Psoas muscle (tissue), 8 donors: Measurements from ENCODE around the gene SDK2. TPM values are rescaled to one million over a fixed set of nuclear protein-coding genes. Genes with fewer than 3 reads are reported as not detected.

ENCODE experiments used
- ATAC-seq, 4 donors: fragments of 200-7000 bp; cut with Tn5 transposase; one replicate each; pipeline ENCODE4 v1.9.1; 2020; ENCODE audit warnings: moderate library complexity in 3 of 4, mild to moderate bottlenecking in 2 of 4
- DNase-seq, 2 donors: peaks; one replicate each; pipeline ENCODE4 v3.0.0-alpha.2; 2020
- H3K27ac ChIP-seq: fragments of 200-600 bp; one replicate; pipeline ENCODE4 v1.8.0; 2022
- H3K27me3 ChIP-seq, 3 donors: fragments of 200-600 bp in 1 of 3; one replicate each; pipeline versions ENCODE4 v1.6.1 to v1.8.0; 2013 to 2022; ENCODE audit warnings: low read length in 2 of 3, mild to moderate bottlenecking in 2 of 3, moderate library complexity in 1 of 3; ENCODE audit not compliant: insufficient read depth in 3 of 3
- H3K36me3 ChIP-seq, 2 donors: fragments of 200-600 bp in 1 of 2; one replicate each; pipeline versions ENCODE4 v1.6.1 to v1.8.0; 2013 to 2022; ENCODE audit warnings: low read depth in 1 of 2, mild to moderate bottlenecking in 1 of 2, moderate library complexity in 1 of 2; ENCODE audit not compliant: insufficient read depth in 1 of 2
- H3K4me1 ChIP-seq: fragments of 200-600 bp; one replicate; pipeline ENCODE4 v1.8.0; 2022
- H3K4me3 ChIP-seq: fragments of 200-600 bp; one replicate; pipeline ENCODE4 v1.8.0; 2022; ENCODE audit warnings: mild to moderate bottlenecking
- H3K9me3 ChIP-seq: fragments of 200-600 bp; one replicate; pipeline ENCODE4 v1.8.0; 2022
- WGBS, 3 donors: extraction: QIAGEN DNeasy Blood & Tissue Kit; methylation state at CpG; one replicate each; pipeline versions ENCODE4 v1.1.6 to v1.1.7; 2013; 5-methylcytosine and 5-hydroxymethylcytosine counted together
- intact Hi-C, 2 donors: fragments of 100-400 bp; cut with DNase I; formaldehyde crosslinking; loops; one replicate each; pipeline versions ENCODE4 v1.11.0 to v1.14.2; 2022
- polyA plus RNA-seq, 3 donors: library from polyadenylated mRNA; stranded (reverse); fragments of 200-250 nt; gene quantifications; one replicate each; pipeline ENCODE4 v1.2.3, GENCODE V29; 2013
- total RNA-seq, 4 donors: library from RNA; stranded (reverse); fragmentation: NEBNext Ultra II Directional in 2 of 4; extraction: Animal tissue kit (Norgen Biotek cat#: 25700) in 2 of 4; gene quantifications; one replicate each; pipeline versions ENCODE4 v1.2.1 to v1.2.4, GENCODE V29; 2021 to 2023
- TF ChIP-seq, protein P1 (sequence below): fragments of 200-600 bp; IDR thresholded peaks from one replicate; pipeline ENCODE4 v1.8.0; 2022; ENCODE audit warnings: antibody characterized with exemption
- donor health status: healthy with polysubstance abuse.
- donor health status: DM: no; HTN: no; CAD: no; lungs with moderate emphysema.
- donor health status: Bipolar disorder and iron deficiency.
- donor health status: healthy.
- donor health status: DM: yes; HTN: yes; CAD: no.
- donor health status: DM: no; HTN: no; CAD: no.
- donor health status: DM: no; HTN: no; CAD: no.
- donor health status: DM: yes; HTN: yes; CAD: no.

SDK2 gene
- total and polyA plus RNA-seq, 7 donors = 0.04 to 2.8 (median 0.24) TPM

DNA sequence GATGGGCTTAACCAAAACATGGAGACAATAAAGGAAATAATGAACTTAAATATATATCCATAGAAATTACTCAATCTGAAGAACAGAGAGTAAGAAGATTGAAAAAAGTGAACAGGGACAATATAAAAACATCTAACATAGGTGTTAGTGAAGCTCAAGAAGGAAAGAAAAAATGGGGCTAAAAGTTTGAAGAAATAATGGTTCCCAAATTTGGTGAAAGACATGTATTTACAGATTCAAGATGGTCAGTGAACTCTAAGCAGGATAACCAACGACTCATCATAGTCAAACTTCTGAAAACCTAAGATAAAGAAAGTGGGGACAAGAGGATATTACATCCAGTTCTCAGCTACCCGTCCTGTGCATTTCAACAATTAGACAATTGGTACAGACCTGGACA lies 22.6 kb downstream of the SDK2 start:
- Histone ChIP-seq H3K36me3 (no peaks in the 10 kb centered on the region), H3K27ac (no peak overlapping the region), H3K9me3 (no peaks in the 10 kb centered on the region), H3K4me1 (peaks cover 5% of the 10 kb centered on the region), H3K27me3 (peaks cover 0 to 5% (median 0%) of the 10 kb centered on the region in 3 donors), H3K4me3 (no peak overlapping the region)
- intact Hi-C loops = no loop called here
- TF ChIP-seq, protein P1, sequence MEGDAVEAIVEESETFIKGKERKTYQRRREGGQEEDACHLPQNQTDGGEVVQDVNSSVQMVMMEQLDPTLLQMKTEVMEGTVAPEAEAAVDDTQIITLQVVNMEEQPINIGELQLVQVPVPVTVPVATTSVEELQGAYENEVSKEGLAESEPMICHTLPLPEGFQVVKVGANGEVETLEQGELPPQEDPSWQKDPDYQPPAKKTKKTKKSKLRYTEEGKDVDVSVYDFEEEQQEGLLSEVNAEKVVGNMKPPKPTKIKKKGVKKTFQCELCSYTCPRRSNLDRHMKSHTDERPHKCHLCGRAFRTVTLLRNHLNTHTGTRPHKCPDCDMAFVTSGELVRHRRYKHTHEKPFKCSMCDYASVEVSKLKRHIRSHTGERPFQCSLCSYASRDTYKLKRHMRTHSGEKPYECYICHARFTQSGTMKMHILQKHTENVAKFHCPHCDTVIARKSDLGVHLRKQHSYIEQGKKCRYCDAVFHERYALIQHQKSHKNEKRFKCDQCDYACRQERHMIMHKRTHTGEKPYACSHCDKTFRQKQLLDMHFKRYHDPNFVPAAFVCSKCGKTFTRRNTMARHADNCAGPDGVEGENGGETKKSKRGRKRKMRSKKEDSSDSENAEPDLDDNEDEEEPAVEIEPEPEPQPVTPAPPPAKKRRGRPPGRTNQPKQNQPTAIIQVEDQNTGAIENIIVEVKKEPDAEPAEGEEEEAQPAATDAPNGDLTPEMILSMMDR = no peak
- 91 to 96% (median 92%) methylated on average over 2 of the region's 2 CpGs for WGBS, 3 donors
- no peak for ATAC-seq
- no peak for DNase-seq

DNA sequence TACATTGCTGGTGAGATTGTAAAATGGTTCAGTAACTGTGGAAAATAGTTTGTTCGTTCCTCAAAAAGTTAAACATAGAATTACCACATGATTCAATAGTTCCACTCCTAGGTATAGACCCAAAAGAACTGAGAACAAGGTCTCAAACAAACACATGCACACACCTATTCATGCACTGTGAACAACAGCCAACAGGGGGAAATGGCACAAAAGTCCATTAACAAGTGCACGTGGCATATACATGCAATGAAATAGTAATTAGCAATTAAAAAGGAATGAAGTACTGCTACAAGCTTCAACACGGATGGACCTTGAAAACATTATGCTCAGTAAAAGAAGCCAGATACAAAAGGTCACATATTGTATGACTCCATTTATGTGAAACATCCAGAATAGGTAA lies 23.8 kb downstream of the SDK2 start:
- Histone ChIP-seq H3K27me3 (peaks cover 0 to 5% (median 0%) of the 10 kb centered on the region in 3 donors), H3K27ac (no peak overlapping the region), H3K4me1 (no peaks in the 10 kb centered on the region), H3K4me3 (no peak overlapping the region), H3K36me3 (no peaks in the 10 kb centered on the region), H3K9me3 (no peaks in the 10 kb centered on the region)
- WGBS, 3 donors = 80 to 89% (median 88%) methylated on average over 3 of the region's 3 CpGs
- ATAC-seq (no peak), DNase-seq (no peak)
- intact Hi-C loops = no loop called here
- TF ChIP-seq, protein P1 = no peak

DNA sequence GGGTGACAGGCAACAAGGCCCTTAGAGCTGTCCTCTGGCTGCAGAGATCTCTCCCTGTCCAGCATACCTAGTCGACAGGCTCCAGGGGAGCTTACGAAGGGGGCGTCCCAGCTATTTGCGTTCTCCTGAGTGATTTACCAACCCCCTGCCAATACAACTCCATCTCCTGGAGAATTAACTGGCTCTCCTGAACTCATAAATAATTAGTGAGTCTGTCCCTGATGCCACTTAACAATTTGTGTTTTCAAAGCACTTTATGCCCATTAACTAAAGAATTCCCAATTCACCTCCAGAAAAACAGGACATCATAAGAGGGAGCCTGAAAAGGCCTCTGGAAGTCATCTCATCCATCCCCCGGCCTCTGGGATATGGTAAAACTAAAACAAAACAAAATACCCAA lies 26.7 kb downstream of the SDK2 start:
- Histone ChIP-seq H3K4me1 (no peaks in the 10 kb centered on the region), H3K27ac (no peak overlapping the region), H3K4me3 (no peak overlapping the region), H3K27me3 (peaks cover 0 to 12% (median 0%) of the 10 kb centered on the region in 3 donors), H3K36me3 (no peaks in the 10 kb centered on the region), H3K9me3 (no peaks in the 10 kb centered on the region)
- intact Hi-C loops = no loop called here
- DNase-seq = no peak
- ATAC-seq = no peak
- TF ChIP-seq, protein P1 = no peak
- 92 to 93% (median 92%) methylated on average over 5 of the region's 5 CpGs for WGBS, 3 donors

DNA sequence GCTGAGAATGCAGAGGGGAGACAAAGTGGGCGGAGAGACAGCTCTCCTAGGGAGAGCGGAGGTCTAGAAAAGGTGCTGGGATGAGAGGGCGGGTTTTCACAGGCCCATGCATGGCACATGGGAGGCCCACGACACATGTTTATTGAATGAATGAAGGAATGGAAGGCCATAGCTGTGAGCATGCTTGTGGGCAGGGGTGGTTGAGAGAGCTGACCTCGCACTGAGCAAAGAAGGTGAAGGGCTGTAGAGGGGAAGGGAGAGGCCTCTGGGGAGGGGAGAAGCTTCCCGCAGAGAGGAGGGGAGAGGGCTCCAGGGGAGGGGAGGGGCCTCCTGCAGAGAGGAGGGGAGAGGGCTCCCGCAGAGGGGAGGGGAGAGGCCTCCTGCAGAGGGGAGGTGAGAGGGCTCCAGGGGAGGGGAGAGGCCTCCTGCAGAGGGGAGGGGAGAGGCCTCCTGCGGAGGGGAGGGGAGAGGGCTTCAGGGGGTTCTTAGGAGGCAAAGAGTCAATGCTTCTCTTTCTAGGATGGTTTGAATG lies 27.3 kb downstream of the SDK2 start:
- intact Hi-C loops = no loop called here
- 87 to 92% (median 88%) methylated on average over 7 to 8 of the region's 8 CpGs for WGBS, 3 donors
- no peak overlapping the region for H3K27ac ChIP-seq
- H3K4me1 ChIP-seq = no peaks in the 10 kb centered on the region
- DNase-seq (no peak), ATAC-seq (no peak)
- TF ChIP-seq, protein P1 = no peak
- H3K4me3 ChIP-seq = no peak overlapping the region
- H3K9me3 ChIP-seq = no peaks in the 10 kb centered on the region
- H3K27me3 ChIP-seq = peaks cover 0 to 16% (median 0%) of the 10 kb centered on the region in 3 donors
- H3K36me3 ChIP-seq = no peaks in the 10 kb centered on the region
